OCI-LY1 (cell line): ENCODE results near the gene DAPK2.
"Not testable (repeated sequence)": the region's sequence is repeated elsewhere in the genome, so short reads cannot be mapped to it uniquely, and the experiment has no call there.

Experiments used
- EZH2 ChIP-seq: fragments of 200-600 bp; sonication (generic), shearing (Covaris generic); IDR thresholded peaks from 2 replicates; pipeline ENCODE4 v1.8.0; 2017; ENCODE audit warnings: borderline replicate concordance, mixed run types, mild to moderate bottlenecking, antibody characterized with exemption, low read length, moderate library complexity, mixed read lengths
- TF ChIP-seq, protein P1 (sequence below): fragments of 200-600 bp; sonication (generic), shearing (Covaris generic); IDR thresholded peaks from 2 replicates; pipeline ENCODE4 v1.5.1; 2017; ENCODE audit warnings: mild to moderate bottlenecking, antibody characterized with exemption, low read length, moderate library complexity, mixed read lengths

DNA sequence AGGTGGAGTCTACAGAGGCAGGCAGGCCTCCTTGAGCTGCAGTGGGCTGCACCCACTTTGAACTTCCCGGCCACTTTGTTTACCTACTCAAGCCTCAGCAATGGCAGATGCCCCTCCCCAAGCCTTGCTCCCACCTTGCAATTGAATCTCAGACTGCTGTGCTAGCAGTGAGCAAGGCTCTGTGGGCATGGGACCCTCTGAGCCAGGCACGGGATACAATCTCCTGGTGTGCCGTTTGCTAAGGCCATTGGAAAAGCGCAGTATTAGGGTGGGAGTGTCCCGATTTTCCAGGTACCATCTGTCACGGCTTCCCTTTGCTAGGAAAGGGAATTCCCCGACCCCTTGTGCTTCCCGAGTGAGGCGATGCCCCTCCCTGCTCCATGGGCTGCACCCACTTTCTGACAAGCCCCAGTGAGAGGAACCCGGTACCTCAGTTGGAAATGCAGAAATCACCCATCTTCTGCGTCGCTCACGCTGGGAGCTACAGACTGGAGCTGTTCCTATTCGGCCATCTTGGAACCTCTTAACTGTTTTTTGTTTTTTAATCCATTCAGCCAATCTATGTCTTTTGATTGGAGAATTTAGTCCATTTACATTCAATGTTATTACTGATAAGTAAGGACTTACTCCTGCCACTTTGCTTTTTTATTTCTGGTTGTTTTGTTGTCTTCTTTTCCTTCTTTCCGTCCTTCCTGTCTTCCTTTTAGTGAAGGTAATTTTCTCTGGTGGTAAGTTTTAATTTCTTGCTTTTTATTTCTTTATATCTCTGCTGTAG is 83.2 kb downstream of the DAPK2 start:
- TF ChIP-seq, protein P1, sequence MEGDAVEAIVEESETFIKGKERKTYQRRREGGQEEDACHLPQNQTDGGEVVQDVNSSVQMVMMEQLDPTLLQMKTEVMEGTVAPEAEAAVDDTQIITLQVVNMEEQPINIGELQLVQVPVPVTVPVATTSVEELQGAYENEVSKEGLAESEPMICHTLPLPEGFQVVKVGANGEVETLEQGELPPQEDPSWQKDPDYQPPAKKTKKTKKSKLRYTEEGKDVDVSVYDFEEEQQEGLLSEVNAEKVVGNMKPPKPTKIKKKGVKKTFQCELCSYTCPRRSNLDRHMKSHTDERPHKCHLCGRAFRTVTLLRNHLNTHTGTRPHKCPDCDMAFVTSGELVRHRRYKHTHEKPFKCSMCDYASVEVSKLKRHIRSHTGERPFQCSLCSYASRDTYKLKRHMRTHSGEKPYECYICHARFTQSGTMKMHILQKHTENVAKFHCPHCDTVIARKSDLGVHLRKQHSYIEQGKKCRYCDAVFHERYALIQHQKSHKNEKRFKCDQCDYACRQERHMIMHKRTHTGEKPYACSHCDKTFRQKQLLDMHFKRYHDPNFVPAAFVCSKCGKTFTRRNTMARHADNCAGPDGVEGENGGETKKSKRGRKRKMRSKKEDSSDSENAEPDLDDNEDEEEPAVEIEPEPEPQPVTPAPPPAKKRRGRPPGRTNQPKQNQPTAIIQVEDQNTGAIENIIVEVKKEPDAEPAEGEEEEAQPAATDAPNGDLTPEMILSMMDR, result not testable (repeated sequence)
- not testable (repeated sequence) for TF ChIP-seq EZH2
